Neural cell (in vitro differentiated cells): ENCODE measurements around the gene MBNL2. TPM values are rescaled to one million over a fixed set of nuclear protein-coding genes. Genes with fewer than 3 reads are reported as not detected.

Source experiments
- H2AFZ ChIP-seq: fragments of 200-600, 300-800 bp; sonication (generic), shearing (Covaris generic); 2 replicates; pipeline ENCODE4 v1.6.0; 2014; ENCODE audit warnings: low read depth, mild to moderate bottlenecking, antibody characterized with exemption, low read length, moderate library complexity
- H3F3A ChIP-seq: fragments of 200-600 bp; shearing (Covaris generic); 2 replicates; pipeline ENCODE4 v1.6.1; 2016; ENCODE audit warnings: mild to moderate bottlenecking, moderate library complexity, mixed read lengths, antibody characterized with exemption, low read length; ENCODE audit not compliant: insufficient read depth, poor library complexity, severe bottlenecking
- H3K27ac ChIP-seq: fragments of 200-600, 300-800 bp; sonication (generic), shearing (Covaris generic); 2 replicates; pipeline ENCODE4 v1.5.1; 2014; ENCODE audit warnings: mild to moderate bottlenecking, low read length, moderate library complexity
- H3K27me3 ChIP-seq: fragments of 300-800, 200-600 bp; sonication (generic), shearing (Covaris generic); 2 replicates; pipeline ENCODE4 v1.6.0; 2014; ENCODE audit warnings: mild to moderate bottlenecking, low read depth, low read length, moderate library complexity; ENCODE audit not compliant: insufficient read depth
- H3K36me3 ChIP-seq: fragments of 300-800, 200-600 bp; sonication (generic), shearing (Covaris generic); 2 replicates; pipeline ENCODE4 v1.5.1; 2014; ENCODE audit warnings: mild to moderate bottlenecking, antibody characterized with exemption, low read length, moderate library complexity; ENCODE audit not compliant: insufficient read depth
- H3K4me2 ChIP-seq: fragments of 300-800, 200-600 bp; sonication (generic), shearing (Covaris generic); 2 replicates; pipeline ENCODE4 v1.6.0; 2014; ENCODE audit warnings: mild to moderate bottlenecking, low read length
- H3K4me3 ChIP-seq: fragments of 300-800, 200-600 bp; sonication (generic), shearing (Covaris generic); 2 replicates; pipeline ENCODE4 v1.5.1; 2014; ENCODE audit warnings: mild to moderate bottlenecking, low read length, moderate library complexity
- H3K79me2 ChIP-seq: fragments of 200-600 bp; shearing (Covaris generic); replicated peaks from 2 replicates; pipeline ENCODE4 v1.6.0; 2014; ENCODE audit warnings: mild to moderate bottlenecking, low read length, moderate library complexity; ENCODE audit not compliant: insufficient read depth
- H3K9ac ChIP-seq: fragments of 300-800, 200-600 bp; sonication (generic), shearing (Covaris generic); 2 replicates; pipeline ENCODE4 v1.6.1; 2016; ENCODE audit warnings: mild to moderate bottlenecking, low read length, mixed read lengths
- H3K9me2 ChIP-seq: fragments of 200-600 bp; shearing (Covaris generic); 2 replicates; pipeline ENCODE4 v1.6.1; 2016; ENCODE audit warnings: mild to moderate bottlenecking, low read length, mixed read lengths; ENCODE audit not compliant: insufficient read depth
- H3K9me3 ChIP-seq: fragments of 200-600, 300-800 bp; sonication (generic), shearing (Covaris generic); 2 replicates; pipeline ENCODE4 v1.6.1; 2016; ENCODE audit warnings: mild to moderate bottlenecking, mixed run types, low read length, moderate library complexity, mixed read lengths
- H4K20me1 ChIP-seq: fragments of 200-600 bp; shearing (Covaris generic); 2 replicates; pipeline ENCODE4 v1.6.1; 2016; ENCODE audit warnings: mild to moderate bottlenecking, mixed run types; ENCODE audit not compliant: insufficient read depth
- EP300 ChIP-seq: fragments of 450-650 bp; conservative IDR thresholded peaks from 2 replicates; pipeline ENCODE4 v1.6.1; 2014; ENCODE audit warnings: antibody characterized with exemption, mild to moderate bottlenecking, moderate library complexity; ENCODE audit not compliant: poor library complexity, severe bottlenecking
- EZH2 ChIP-seq: fragments of 200-600, 300-800 bp; shearing (Covaris generic), sonication (generic); IDR thresholded peaks from 2 replicates; pipeline ENCODE4 v1.6.1; 2014; ENCODE audit warnings: antibody characterized with exemption, low read length, borderline replicate concordance, mild to moderate bottlenecking; ENCODE audit not compliant: insufficient read depth, poor library complexity, severe bottlenecking
- MXI1 ChIP-seq: fragments of 450-650 bp; conservative IDR thresholded peaks from 2 replicates; pipeline ENCODE4 v1.6.1; 2014; ENCODE audit warnings: antibody characterized with exemption, mild to moderate bottlenecking; ENCODE audit not compliant: poor library complexity, severe bottlenecking
- POLR2AphosphoS5 ChIP-seq: IDR thresholded peaks from 2 replicates; pipeline ENCODE4 v1.6.1; 2012
- RAD21 ChIP-seq: fragments of 450-650 bp; conservative IDR thresholded peaks from 2 replicates; pipeline ENCODE4 v1.6.1; 2014; ENCODE audit warnings: antibody characterized with exemption, mild to moderate bottlenecking, moderate library complexity
- SMC3 ChIP-seq: fragments of 450-650 bp; conservative IDR thresholded peaks from 2 replicates; pipeline ENCODE4 v1.6.1; 2014; ENCODE audit warnings: antibody characterized with exemption, mild to moderate bottlenecking, moderate library complexity; ENCODE audit not compliant: poor library complexity
- TAF1 ChIP-seq: IDR thresholded peaks from 2 replicates; pipeline ENCODE4 v1.6.1; 2012; ENCODE audit warnings: low read depth
- polyA plus RNA-seq: library from polyadenylated mRNA; depleted of rRNA; stranded (reverse); fragments of >200 nt; gene quantifications from 2 replicates; pipeline ENCODE4 v1.2.3, GENCODE V29; 2014
- TF ChIP-seq, protein P1 (sequence below): fragments of 450-650 bp; IDR thresholded peaks from 2 replicates; pipeline ENCODE4 v1.5.1; 2014; ENCODE audit warnings: antibody characterized with exemption, mild to moderate bottlenecking, moderate library complexity; ENCODE audit not compliant: poor library complexity, severe bottlenecking
- TF ChIP-seq, protein P2 (sequence below): IDR thresholded peaks from 2 replicates; pipeline ENCODE4 v1.6.1; 2012; ENCODE audit warnings: borderline replicate concordance

Gene MBNL2
- polyA plus RNA-seq, 1 donor from 2014 or later, result 4.3 TPM

DNA sequence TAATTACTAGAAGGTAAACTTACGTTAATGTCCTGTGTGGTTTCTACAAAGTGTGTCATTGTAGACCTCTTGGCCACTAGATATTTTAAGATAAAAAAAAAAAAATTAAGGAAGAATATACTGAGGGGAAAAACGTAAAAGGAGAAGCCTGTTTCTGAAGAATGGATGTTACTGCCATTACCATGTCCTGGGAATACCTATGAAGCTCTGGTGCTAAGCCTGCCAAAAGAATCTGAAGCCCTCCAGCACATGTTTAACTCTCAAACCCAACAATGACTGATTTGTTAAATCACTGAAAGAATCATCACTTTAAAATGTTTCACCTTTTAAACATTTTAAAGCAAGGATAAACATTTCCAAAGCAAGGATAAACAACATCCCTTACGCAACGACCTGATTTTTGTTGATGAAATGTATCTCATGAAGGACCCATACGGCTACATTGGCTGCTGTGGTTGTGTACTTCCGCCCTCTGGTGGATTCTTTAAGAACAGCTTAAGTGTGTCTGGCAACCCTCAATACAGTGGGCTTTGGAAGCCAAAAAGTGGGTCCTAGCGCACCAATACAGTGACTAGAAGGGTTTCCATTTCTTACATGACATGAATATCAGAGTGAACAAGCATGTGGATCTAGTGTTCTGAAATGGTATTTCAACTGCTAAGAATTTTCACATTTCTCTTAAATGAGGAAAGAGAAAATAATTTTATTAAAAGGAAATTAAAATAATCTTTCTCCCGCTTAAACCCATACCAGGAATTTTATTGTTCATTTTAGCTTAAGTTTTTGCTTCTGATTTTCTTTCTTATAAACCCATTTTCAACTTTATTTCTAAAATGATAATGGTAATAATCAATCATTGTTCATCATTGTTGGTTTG is 137.3 kb downstream of the MBNL2 start:
- Histone ChIP-seq H3F3A (no peaks in the 10 kb centered on the region), H4K20me1 (no peaks in the 10 kb centered on the region), H3K4me3 (no peak overlapping the region), H3K9ac (no peak overlapping the region), H3K9me3 (no peaks in the 10 kb centered on the region), H3K27ac (no peak overlapping the region), H3K36me3 (no peaks in the 10 kb centered on the region), H3K9me2 (no peaks in the 10 kb centered on the region), H3K79me2 (no peaks in the 10 kb centered on the region), H3K4me2 (no peak overlapping the region), H3K27me3 (no peaks in the 10 kb centered on the region), H2AFZ (no peak overlapping the region)
- TF ChIP-seq, protein P1, sequence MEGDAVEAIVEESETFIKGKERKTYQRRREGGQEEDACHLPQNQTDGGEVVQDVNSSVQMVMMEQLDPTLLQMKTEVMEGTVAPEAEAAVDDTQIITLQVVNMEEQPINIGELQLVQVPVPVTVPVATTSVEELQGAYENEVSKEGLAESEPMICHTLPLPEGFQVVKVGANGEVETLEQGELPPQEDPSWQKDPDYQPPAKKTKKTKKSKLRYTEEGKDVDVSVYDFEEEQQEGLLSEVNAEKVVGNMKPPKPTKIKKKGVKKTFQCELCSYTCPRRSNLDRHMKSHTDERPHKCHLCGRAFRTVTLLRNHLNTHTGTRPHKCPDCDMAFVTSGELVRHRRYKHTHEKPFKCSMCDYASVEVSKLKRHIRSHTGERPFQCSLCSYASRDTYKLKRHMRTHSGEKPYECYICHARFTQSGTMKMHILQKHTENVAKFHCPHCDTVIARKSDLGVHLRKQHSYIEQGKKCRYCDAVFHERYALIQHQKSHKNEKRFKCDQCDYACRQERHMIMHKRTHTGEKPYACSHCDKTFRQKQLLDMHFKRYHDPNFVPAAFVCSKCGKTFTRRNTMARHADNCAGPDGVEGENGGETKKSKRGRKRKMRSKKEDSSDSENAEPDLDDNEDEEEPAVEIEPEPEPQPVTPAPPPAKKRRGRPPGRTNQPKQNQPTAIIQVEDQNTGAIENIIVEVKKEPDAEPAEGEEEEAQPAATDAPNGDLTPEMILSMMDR, result peak; percentile 89
- TF ChIP-seq TAF1, result no peak
- TF ChIP-seq, protein P2, sequence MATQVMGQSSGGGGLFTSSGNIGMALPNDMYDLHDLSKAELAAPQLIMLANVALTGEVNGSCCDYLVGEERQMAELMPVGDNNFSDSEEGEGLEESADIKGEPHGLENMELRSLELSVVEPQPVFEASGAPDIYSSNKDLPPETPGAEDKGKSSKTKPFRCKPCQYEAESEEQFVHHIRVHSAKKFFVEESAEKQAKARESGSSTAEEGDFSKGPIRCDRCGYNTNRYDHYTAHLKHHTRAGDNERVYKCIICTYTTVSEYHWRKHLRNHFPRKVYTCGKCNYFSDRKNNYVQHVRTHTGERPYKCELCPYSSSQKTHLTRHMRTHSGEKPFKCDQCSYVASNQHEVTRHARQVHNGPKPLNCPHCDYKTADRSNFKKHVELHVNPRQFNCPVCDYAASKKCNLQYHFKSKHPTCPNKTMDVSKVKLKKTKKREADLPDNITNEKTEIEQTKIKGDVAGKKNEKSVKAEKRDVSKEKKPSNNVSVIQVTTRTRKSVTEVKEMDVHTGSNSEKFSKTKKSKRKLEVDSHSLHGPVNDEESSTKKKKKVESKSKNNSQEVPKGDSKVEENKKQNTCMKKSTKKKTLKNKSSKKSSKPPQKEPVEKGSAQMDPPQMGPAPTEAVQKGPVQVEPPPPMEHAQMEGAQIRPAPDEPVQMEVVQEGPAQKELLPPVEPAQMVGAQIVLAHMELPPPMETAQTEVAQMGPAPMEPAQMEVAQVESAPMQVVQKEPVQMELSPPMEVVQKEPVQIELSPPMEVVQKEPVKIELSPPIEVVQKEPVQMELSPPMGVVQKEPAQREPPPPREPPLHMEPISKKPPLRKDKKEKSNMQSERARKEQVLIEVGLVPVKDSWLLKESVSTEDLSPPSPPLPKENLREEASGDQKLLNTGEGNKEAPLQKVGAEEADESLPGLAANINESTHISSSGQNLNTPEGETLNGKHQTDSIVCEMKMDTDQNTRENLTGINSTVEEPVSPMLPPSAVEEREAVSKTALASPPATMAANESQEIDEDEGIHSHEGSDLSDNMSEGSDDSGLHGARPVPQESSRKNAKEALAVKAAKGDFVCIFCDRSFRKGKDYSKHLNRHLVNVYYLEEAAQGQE, result no peak
- peak; percentile 92 for TF ChIP-seq RAD21
- TF ChIP-seq SMC3, result peak; percentile 95

DNA sequence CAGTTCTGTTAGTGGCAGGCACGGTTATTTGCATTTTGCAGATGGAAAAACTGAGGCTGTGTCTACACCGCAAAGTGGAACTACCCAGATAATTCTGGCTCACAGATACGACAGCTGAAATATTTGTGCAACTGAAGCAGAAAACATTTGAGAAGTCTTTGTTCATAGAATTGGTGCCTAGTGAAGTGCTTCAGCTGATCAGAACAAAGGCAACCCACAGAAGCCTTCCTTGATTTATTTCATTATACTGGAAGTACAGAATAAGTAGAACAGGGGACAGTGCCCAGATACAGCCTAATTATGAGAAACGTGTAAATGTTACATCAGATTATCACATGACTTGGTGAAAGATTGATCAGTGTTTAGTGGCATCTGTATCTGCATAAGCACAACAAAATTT is 138.5 kb downstream of the MBNL2 start:
- Histone ChIP-seq H3K4me3 (no peak overlapping the region), H3K9me2 (no peaks in the 10 kb centered on the region), H3K36me3 (no peaks in the 10 kb centered on the region), H3K4me2 (no peak overlapping the region), H3K9ac (no peak overlapping the region), H3K27me3 (no peaks in the 10 kb centered on the region), H2AFZ (no peak overlapping the region), H4K20me1 (no peaks in the 10 kb centered on the region), H3K79me2 (no peaks in the 10 kb centered on the region), H3K9me3 (no peaks in the 10 kb centered on the region), H3K27ac (no peak overlapping the region), H3F3A (no peaks in the 10 kb centered on the region)
- TF ChIP-seq, protein P1, result no peak
- no peak for TF ChIP-seq MXI1
- no peak for TF ChIP-seq EP300
- TF ChIP-seq TAF1, result no peak
- no peak for TF ChIP-seq POLR2AphosphoS5
- TF ChIP-seq EZH2, result no peak
- TF ChIP-seq RAD21, result no peak
- no peak for TF ChIP-seq SMC3
- TF ChIP-seq, protein P2, result no peak
